Cardiac muscle cell (in vitro differentiated cells and primary cell): ENCODE measurements around the gene CFAP70. TPM values are rescaled to one million over a fixed set of nuclear protein-coding genes. Genes with fewer than 3 reads are reported as not detected.
A peak's percentile ranks its signal among the peaks of the same experiment; 100 is the strongest.

Experiments
- DNase-seq, 2 donors: peaks; one replicate each; pipeline versions ENCODE4 v3.0.0 to v3.0.0-alpha.2; 2010 to 2017; ENCODE audit warnings: low read depth in 1 of 2, low spot score in 1 of 2
- H3K27ac ChIP-seq: fragments of 200-600 bp; sonication (generic); 2 replicates; pipeline ENCODE4 v1.5.1; 2016
- H3K27me3 ChIP-seq: fragments of 200-600 bp; sonication (generic); 2 replicates; pipeline ENCODE4 v1.6.0; 2016; ENCODE audit warnings: control low read depth
- H3K36me3 ChIP-seq: fragments of 200-600 bp; sonication (generic); 2 replicates; pipeline ENCODE4 v1.5.1; 2016; ENCODE audit warnings: control low read depth
- H3K4me1 ChIP-seq: fragments of 200-600 bp; sonication (generic); 2 replicates; pipeline ENCODE4 v1.8.1; 2017; ENCODE audit warnings: low read depth, mild to moderate bottlenecking, mixed run types
- H3K4me3 ChIP-seq: fragments of 200-600 bp; sonication (generic); 2 replicates; pipeline ENCODE4 v1.5.1; 2016; ENCODE audit warnings: mild to moderate bottlenecking
- H3K9me3 ChIP-seq: fragments of 200-600 bp; sonication (generic); 2 replicates; pipeline ENCODE4 v1.5.1; 2017; ENCODE audit warnings: low read depth, mild to moderate bottlenecking, control low read depth
- polyA plus RNA-seq: library from polyadenylated mRNA; unstranded; fragments of >200 nt; fragmentation: Nextera tagmentation; extraction: Ambion mirVana; gene quantifications from 2 replicates; pipeline ENCODE4 v1.2.1, GENCODE V29; 2016
- total RNA-seq: library from RNA; depleted of rRNA; stranded (reverse); fragments of >200 nt; gene quantifications from 2 replicates; pipeline ENCODE4 v1.2.3, GENCODE V29; 2016
- TF ChIP-seq, protein P1 (sequence below): IDR thresholded peaks from 2 replicates; pipeline ENCODE4 v1.5.1; 2012; ENCODE audit warnings: low read depth, mild to moderate bottlenecking, low read length

Gene CFAP70
- total and polyA plus RNA-seq, 2 experiments from 2014 or later = 1.9 to 4.0 TPM

DNA sequence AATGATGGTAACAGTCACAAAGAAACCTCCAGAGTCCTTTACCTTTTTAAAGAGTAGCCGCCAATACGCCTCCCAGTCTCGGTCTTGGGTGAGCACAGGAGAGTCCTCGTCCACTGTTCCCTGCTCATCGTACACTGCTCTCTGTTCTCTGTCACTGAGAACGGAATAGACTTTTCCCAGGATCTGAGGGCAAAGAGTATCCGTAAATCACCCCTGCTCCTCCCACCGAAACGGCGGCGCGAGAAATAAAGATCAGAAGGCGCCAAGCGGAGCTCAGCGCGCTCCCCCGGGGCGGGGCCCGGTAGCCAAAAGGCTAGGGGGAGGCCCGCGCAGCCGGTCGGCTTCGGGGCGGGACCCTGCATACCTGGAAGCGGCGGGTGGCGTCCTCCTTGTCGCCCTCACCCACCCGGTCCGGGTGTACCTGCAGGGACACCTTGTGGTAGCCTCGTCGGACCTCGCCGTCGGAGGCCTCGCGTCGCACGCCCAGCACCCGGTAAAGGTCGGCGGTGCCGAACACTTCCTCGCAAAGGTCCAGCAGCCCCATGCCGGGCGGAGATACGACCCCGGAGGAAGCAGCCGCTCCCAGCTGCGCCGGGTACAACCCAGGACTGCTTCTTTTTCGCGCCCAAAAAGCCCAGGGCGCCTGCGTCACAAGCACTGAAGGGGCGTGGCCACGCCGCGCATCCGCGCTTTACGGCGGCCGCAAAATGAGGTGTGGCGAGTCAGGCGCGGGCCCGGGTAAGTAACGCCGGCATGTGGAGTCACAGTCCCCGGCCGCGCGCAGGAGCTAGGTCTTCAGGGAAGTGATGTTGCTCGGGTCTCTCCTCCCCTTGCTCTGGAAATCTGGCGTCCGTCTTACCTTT is 111.8 kb downstream of the CFAP70 start, which contains the start of gene DNAJC9:
Gene DNAJC9 (minus strand): TSS at position 610 of the 863 bp plus-strand sequence. CDS start 66 bp downstream, at position 544.
- peak within 1 kb of the TSS; percentile 67 for H3K27ac ChIP-seq

DNA sequence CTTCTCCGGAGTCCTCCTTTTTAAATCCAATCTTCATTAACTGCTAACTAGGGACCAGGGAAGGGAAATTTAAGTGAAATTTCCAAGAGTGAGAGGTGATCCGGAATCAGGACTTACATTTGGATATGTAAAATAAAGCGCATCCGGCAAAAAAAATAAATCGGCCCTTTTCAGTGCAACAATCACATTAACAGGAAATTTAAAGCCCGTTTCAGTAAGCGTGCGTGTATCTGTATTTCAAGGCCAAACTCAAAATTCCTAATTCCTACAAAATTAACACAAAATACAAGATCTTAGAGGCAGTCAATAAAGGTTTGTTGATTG is 112.4 kb downstream of the CFAP70 start:
- TF ChIP-seq, protein P1, sequence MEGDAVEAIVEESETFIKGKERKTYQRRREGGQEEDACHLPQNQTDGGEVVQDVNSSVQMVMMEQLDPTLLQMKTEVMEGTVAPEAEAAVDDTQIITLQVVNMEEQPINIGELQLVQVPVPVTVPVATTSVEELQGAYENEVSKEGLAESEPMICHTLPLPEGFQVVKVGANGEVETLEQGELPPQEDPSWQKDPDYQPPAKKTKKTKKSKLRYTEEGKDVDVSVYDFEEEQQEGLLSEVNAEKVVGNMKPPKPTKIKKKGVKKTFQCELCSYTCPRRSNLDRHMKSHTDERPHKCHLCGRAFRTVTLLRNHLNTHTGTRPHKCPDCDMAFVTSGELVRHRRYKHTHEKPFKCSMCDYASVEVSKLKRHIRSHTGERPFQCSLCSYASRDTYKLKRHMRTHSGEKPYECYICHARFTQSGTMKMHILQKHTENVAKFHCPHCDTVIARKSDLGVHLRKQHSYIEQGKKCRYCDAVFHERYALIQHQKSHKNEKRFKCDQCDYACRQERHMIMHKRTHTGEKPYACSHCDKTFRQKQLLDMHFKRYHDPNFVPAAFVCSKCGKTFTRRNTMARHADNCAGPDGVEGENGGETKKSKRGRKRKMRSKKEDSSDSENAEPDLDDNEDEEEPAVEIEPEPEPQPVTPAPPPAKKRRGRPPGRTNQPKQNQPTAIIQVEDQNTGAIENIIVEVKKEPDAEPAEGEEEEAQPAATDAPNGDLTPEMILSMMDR = no peak

More for the DNA sequence above, 111.8 kb downstream of the CFAP70 start, which contains the start of gene DNAJC9:
- TF ChIP-seq, protein P1 = no peak
- Histone ChIP-seq H3K4me1 (peaks cover 14% of the 10 kb centered on the region), H3K9me3 (no peaks in the 10 kb centered on the region), H3K36me3 (peaks cover 19% of the 10 kb centered on the region), H3K4me3 (peak within 1 kb of the TSS; percentile 63), H3K27me3 (no peaks in the 10 kb centered on the region)
- DNase-seq = peak; percentile 96

GRCh38 chr10:73244866-73245477 is 113.7 kb downstream of the CFAP70 start:
- peak overlapping the region; percentile 63 for H3K4me3 ChIP-seq
- H3K27me3 ChIP-seq = no peaks in the 10 kb centered on the region
- TF ChIP-seq, protein P1 = no peak
- H3K9me3 ChIP-seq = no peaks in the 10 kb centered on the region
- H3K36me3 ChIP-seq = peaks cover 27% of the 10 kb centered on the region
- H3K4me1 ChIP-seq = peaks cover 10% of the 10 kb centered on the region
- no peak overlapping the region for H3K27ac ChIP-seq
- peak in 1 of 2 donors; percentile 37 for DNase-seq

More for the DNA sequence above, 112.4 kb downstream of the CFAP70 start:
- Histone ChIP-seq H3K9me3 (no peaks in the 10 kb centered on the region), H3K27me3 (no peaks in the 10 kb centered on the region), H3K27ac (peak overlapping the region; percentile 56), H3K4me3 (peak overlapping the region; percentile 63), H3K36me3 (peaks cover 25% of the 10 kb centered on the region), H3K4me1 (peaks cover 13% of the 10 kb centered on the region)
- no peak for DNase-seq

GRCh38 chr10:73239908-73240307 is 118.8 kb downstream of the CFAP70 start:
- H3K27ac ChIP-seq = no peak overlapping the region
- DNase-seq = no peak
- TF ChIP-seq, protein P1 = no peak
- H3K27me3 ChIP-seq = no peaks in the 10 kb centered on the region
- H3K4me3 ChIP-seq = no peak overlapping the region
- peaks cover 39% of the 10 kb centered on the region for H3K36me3 ChIP-seq
- H3K9me3 ChIP-seq = no peaks in the 10 kb centered on the region
- peaks cover 1% of the 10 kb centered on the region for H3K4me1 ChIP-seq

- no peak for DNase-seq
- Histone ChIP-seq H3K4me1 (no peaks in the 10 kb centered on the region), H3K4me3 (no peak overlapping the region), H3K36me3 (peaks cover 43% of the 10 kb centered on the region), H3K27me3 (no peaks in the 10 kb centered on the region), H3K9me3 (no peaks in the 10 kb centered on the region), H3K27ac (no peak overlapping the region)
- TF ChIP-seq, protein P1 = no peak
Measured at GRCh38 chr10:73238990-73239566, 119.6 kb downstream of the CFAP70 start.
